ENCODE measurements around the gene MMAA.
"Not testable (repeated sequence)": the region's sequence is repeated elsewhere in the genome, so short reads cannot be mapped to it uniquely, and the experiment has no call there.

Gene MMAA

GRCh38 chr4:145635630-145636029 lies 16.4 kb downstream of the MMAA start:
- no peak for DNase-seq

GRCh38 chr4:145639186-145639698 lies 20.1 kb downstream of the MMAA start:
- no peak for DNase-seq

GRCh38 chr4:145640236-145640635 lies 21.1 kb downstream of the MMAA start:
- not testable (repeated sequence) for DNase-seq

GRCh38 chr4:145643295-145643694 lies 24.1 kb downstream of the MMAA start:
- no peak for DNase-seq

GRCh38 chr4:145644699-145645098 lies 25.5 kb downstream of the MMAA start:
- no peak for DNase-seq

GRCh38 chr4:145656156-145656555 lies 37.0 kb downstream of the MMAA start:
- DNase-seq = no peak

- DNase-seq = no peak
These were observed 40.9 kb downstream of the MMAA start for GRCh38 chr4:145660064-145660463.

GRCh38 chr4:145663194-145663593 lies 44.0 kb downstream of the MMAA start:
- no peak for DNase-seq

- no peak for DNase-seq
These were observed 46.6 kb downstream of the MMAA start for GRCh38 chr4:145665773-145666172.

- no peak for DNase-seq
These were observed 51.2 kb downstream of the MMAA start for GRCh38 chr4:145670422-145670821.

GRCh38 chr4:145679520-145679919 lies 60.3 kb downstream of the MMAA start:
- DNase-seq = no peak

- no peak for DNase-seq
These were observed 60.8 kb downstream of the MMAA start, which contains the start of gene C4orf51 for GRCh38 chr4:145679991-145680455. Gene C4orf51 (plus strand): TSS chr4:145680146. CDS start chr4:145680204, 58 bp downstream.

- DNase-seq = no peak
These were observed 61.7 kb downstream of the MMAA start for GRCh38 chr4:145680902-145681301.

- no peak for DNase-seq
These were observed 62.3 kb downstream of the MMAA start for GRCh38 chr4:145681518-145681917.

GRCh38 chr4:145681956-145682355 lies 62.8 kb downstream of the MMAA start:
- no peak for DNase-seq

- DNase-seq = no peak
These were observed 67.8 kb downstream of the MMAA start for GRCh38 chr4:145686991-145687390.

- no peak for DNase-seq
These were observed 71.4 kb downstream of the MMAA start for GRCh38 chr4:145690610-145691009.

- DNase-seq = not testable (repeated sequence)
These were observed 72.2 kb downstream of the MMAA start for GRCh38 chr4:145691416-145691815.

GRCh38 chr4:145694929-145695328 lies 75.7 kb downstream of the MMAA start:
- DNase-seq = no peak

- no peak for DNase-seq
These were observed 78.1 kb downstream of the MMAA start for GRCh38 chr4:145697332-145697731.

GRCh38 chr4:145698507-145698906 lies 79.3 kb downstream of the MMAA start:
- DNase-seq = no peak

GRCh38 chr4:145703850-145704497 lies 84.8 kb downstream of the MMAA start:
- DNase-seq = no peak

- DNase-seq = no peak
These were observed 90.2 kb downstream of the MMAA start for GRCh38 chr4:145709336-145709735.
